ENCODE data around the gene NFE2L2. TPM values are rescaled to one million over a fixed set of nuclear protein-coding genes. Genes with fewer than 3 reads are reported as not detected.
"Not testable (repeated sequence)": the region's sequence is repeated elsewhere in the genome, so short reads cannot be mapped to it uniquely, and the experiment has no call there.

Gene NFE2L2
- total RNA-seq, 1 donor from 2014 or later, result 94.0 TPM

DNA sequence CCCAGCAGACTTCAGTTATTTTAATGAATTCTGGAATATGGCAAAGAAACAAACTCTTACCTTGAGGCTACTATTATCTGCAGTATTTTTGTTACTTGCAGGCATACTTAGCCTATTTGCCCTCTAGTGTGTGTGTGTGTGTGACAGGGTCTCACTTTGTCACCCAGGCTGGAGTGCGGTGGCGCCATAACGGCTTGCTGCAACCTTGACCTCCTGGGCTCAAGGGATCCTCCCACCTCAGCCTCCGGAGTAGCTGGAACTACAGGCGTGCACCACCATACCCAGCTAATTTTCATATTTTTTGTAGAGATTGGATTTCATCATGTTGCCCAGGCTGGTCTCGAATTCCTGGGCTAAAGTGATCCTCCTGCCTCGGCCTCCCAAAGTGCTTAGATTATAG, 64.1 kb downstream of the NFE2L2 start:
- DNase-seq (ENCODE audit: low spot score), result not testable (repeated sequence)

- DNase-seq (ENCODE audit: low spot score), result no peak
Observed at GRCh38 chr2:177195194-177195593, 69.3 kb downstream of the NFE2L2 start.

DNA sequence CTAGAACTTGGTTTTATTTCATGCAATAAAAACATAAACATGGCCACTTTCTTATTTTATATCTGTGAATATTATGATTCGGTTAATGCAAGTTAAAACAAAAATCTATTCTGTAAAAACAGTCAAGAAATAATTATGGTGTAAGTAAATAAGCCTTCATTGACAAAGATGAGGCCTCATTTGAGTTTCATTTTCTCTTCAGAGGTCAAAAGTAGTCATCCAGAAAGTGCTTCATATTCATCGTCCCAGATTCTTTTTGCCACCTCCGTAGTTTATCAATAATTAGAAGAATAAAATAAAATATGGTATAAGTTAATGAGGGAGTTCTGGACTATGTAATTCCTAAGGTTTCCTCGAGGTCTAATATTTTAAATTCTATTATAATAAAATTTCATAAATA, 71.3 kb downstream of the NFE2L2 start:
- no peak for DNase-seq (ENCODE audit: low spot score)

- DNase-seq (ENCODE audit: low spot score), result no peak
Observed at GRCh38 chr2:177192788-177193187, 71.7 kb downstream of the NFE2L2 start.

GRCh38 chr2:177190941-177191340, 73.6 kb downstream of the NFE2L2 start:
- no peak for DNase-seq (ENCODE audit: low spot score)

GRCh38 chr2:177188482-177189469, 75.8 kb downstream of the NFE2L2 start:
- DNase-seq (ENCODE audit: low spot score), result no peak

DNA sequence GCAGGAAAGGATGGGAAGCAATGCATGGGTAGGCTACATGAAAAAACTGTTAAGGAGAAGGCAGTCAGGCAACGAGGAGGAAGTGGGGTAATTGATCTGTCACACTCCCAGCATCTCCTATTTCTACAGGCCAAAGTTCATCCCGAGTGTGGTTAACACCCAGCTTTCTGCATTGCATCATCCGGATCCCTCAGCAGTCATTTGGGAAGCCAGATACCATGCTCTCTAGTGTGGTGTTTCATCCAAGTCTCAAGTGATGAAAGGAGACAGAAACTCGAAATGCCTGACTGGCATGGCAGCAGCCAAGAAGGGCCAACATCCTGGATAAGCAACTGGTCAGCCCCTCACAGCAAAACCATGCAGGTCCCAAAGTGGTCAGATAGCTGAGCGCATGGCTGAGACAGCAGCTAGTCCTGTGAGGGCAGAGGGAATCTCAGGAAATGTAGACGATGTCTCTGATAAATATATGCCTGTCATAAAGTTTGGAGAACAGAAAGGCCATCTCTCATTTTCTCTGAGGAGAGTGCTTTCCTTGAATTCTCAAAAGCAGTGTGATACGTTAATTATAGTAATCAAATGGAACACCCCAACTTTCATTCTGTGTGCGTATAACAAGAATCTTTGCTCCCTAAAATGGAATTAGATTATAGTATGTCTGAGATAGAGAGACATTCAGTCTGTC, 76.8 kb downstream of the NFE2L2 start:
- DNase-seq (ENCODE audit: low spot score), result no peak

GRCh38 chr2:177186038-177186437, 78.5 kb downstream of the NFE2L2 start:
- not testable (repeated sequence) for DNase-seq (ENCODE audit: low spot score)

DNA sequence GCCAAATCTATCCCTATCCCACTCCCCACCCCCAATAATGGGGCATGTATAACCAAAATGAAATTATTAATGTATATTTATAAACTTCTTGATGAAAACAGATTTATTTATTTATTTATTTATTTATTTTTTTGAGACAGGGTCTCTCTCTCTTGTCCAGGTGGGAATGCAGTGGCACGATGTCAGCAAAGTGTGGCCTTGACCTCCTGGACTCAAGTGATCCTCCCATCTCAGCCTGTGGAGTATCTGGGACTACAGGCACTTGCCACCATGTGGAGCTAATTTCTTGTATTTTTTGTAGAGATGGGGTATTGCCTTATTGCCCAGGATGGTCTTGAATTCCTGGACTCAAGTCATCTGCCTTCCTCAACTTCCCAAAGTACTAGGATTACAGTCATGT, 79.9 kb downstream of the NFE2L2 start:
- DNase-seq (ENCODE audit: low spot score), result no peak

GRCh38 chr2:177183860-177184259, 80.7 kb downstream of the NFE2L2 start:
- DNase-seq (ENCODE audit: low spot score), result no peak

Small RNAs within 50 kb of the gene (microRNA-seq; reads per million reads assigned to microRNA genes)
- gene MIR3128 (ENCODE audit: borderline number of aligned reads) (not detected), gene MIR6512 (ENCODE audit: borderline number of aligned reads) (not detected)

Other genes starting within 250 kb of the NFE2L2 start
- 148 TPM for gene HNRNPA3, start 51.9 kb downstream of the NFE2L2 start, total RNA-seq
- gene AGPS, start 128.0 kb upstream of the NFE2L2 start, total RNA-seq, result 46.1 TPM

All from mesenteric fat pad (tissue), 1 donor.